ENCODE results near the gene ZSCAN29. TPM values are rescaled to one million over a fixed set of nuclear protein-coding genes. Genes with fewer than 3 reads are reported as not detected.

ZSCAN29 gene
- polyA plus RNA-seq, 1 of the 3 experiments (the other 2 are of a cell fraction), result 5.7 TPM

DNA sequence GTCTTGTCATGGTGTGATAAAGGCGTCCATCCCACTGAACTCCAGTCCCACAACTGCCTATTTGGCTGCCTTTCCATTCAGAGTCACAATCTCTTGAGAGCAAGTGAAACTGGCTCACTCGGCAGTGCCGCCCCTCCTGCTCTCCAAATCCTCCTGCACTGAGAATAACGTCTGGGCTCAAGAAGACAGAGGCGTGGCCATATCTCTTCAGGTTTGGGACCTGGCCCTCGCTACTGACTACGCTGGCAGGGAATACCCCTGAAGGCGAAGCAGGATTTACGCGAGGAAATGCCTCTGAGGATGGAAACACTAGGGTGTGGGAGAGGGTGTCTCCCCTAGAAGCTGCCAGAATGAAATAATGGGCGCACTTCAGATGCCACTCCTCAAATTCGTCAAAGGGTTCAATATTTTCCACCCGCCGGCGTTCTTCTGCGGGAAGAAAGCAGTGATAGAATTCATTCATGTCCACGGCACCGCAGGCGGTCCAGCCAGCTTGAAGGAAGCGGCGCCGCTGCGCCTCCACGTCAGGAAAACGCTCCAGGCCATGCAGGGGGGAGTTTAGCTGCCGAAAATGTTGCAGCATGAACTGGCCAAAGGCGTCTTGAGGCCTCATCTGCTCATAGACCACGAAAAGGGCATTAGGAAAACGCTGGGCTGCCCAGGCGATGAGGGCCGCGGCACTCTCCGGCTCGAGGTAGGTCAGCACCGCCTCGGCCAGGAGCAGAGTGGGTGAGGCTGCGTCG is 41.5 kb downstream of the ZSCAN29 start:
- Histone ChIP-seq H3K4me3 (ENCODE audit: low read depth in 2 of 2, low read length in 1 of 2) (peak overlapping the region; percentile 76 to 88), H3K4me2 (peak overlapping the region; percentile 96), H3K36me3 (replicated peaks in 1 of 2; ENCODE audit: control insufficient read depth in 1 of 2, insufficient read depth in 2 of 2, low read length in 1 of 2) (peaks cover 14 to 21% of the 10 kb centered on the region in 2 experiments), H3K27me3 (ENCODE audit: insufficient read depth) (no peaks in the 10 kb centered on the region), H2AFZ (ENCODE audit: low read depth) (peak overlapping the region; percentile 91), H3K27ac (ENCODE audit: low read depth in 2 of 2, low read length in 1 of 2) (peak overlapping the region; percentile 80 to 96), H3K9me3 (no peaks in the 10 kb centered on the region), H4K20me1 (ENCODE audit: insufficient read depth) (no peaks in the 10 kb centered on the region), H3K9ac (peak overlapping the region; percentile 80), H3F3A (replicated peaks; ENCODE audit: insufficient read depth) (no peaks in the 10 kb centered on the region), H3K9me2 (no peaks in the 10 kb centered on the region), H3K79me2 (ENCODE audit: insufficient read depth) (peaks cover 18% of the 10 kb centered on the region), H3K4me1 (ENCODE audit: control insufficient read depth in 1 of 2, insufficient read depth in 2 of 2, low read depth in 1 of 2, low read length in 1 of 2) (peaks cover 6 to 13% of the 10 kb centered on the region in 2 experiments; a peak in 3 of 4 replicates)
- DNase-seq, result no peak
- CTCF ChIA-PET, result interaction anchor here (0.8 to 6.8 kb wide), 2 partner anchors 44 to 104 kb away, joined by 4 to 22 read pairs; no protein-coding TSS in a partner anchor
- POLR2A ChIA-PET, result interaction anchor here (1.1 kb wide), 1 partner anchor 73 kb away, joined by 3 read pairs; no protein-coding TSS in a partner anchor
- 23% methylated on average over 14 of the region's 38 CpGs for WGBS (ENCODE audit: low lambda C conversion rate)
- TF ChIP-seq NRF1 (IDR thresholded peaks at IDR 0.05; ENCODE audit: low read depth, low read length) (no peak), RXRA (IDR thresholded peaks at IDR 0.05; ENCODE audit: borderline replicate concordance, low read depth) (no peak), MXI1 (IDR thresholded peaks at IDR 0.05; ENCODE audit: low read depth, low read length) (no peak), ELF1 (IDR thresholded peaks at IDR 0.05) (no peak), NFIC (IDR thresholded peaks at IDR 0.05; ENCODE audit: borderline replicate concordance) (no peak), EP300 (IDR thresholded peaks at IDR 0.05; ENCODE audit: borderline replicate concordance in 1 of 2, low read depth in 1 of 2, low read length in 1 of 2) (no peak), TAF1 (IDR thresholded peaks at IDR 0.05; ENCODE audit: borderline replicate concordance, low read depth, low read length) (no peak), FOSL2 (IDR thresholded peaks at IDR 0.05; ENCODE audit: borderline replicate concordance, low read depth) (no peak), RCOR1 (IDR thresholded peaks at IDR 0.05; ENCODE audit: low read length) (no peak), JUND (IDR thresholded peaks at IDR 0.05) (no peak)
- TF ChIP-seq, protein P1, sequence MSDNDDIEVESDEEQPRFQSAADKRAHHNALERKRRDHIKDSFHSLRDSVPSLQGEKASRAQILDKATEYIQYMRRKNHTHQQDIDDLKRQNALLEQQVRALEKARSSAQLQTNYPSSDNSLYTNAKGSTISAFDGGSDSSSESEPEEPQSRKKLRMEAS (IDR thresholded peaks at IDR 0.05; ENCODE audit: low read depth), result no peak
- TF ChIP-seq, protein P2, sequence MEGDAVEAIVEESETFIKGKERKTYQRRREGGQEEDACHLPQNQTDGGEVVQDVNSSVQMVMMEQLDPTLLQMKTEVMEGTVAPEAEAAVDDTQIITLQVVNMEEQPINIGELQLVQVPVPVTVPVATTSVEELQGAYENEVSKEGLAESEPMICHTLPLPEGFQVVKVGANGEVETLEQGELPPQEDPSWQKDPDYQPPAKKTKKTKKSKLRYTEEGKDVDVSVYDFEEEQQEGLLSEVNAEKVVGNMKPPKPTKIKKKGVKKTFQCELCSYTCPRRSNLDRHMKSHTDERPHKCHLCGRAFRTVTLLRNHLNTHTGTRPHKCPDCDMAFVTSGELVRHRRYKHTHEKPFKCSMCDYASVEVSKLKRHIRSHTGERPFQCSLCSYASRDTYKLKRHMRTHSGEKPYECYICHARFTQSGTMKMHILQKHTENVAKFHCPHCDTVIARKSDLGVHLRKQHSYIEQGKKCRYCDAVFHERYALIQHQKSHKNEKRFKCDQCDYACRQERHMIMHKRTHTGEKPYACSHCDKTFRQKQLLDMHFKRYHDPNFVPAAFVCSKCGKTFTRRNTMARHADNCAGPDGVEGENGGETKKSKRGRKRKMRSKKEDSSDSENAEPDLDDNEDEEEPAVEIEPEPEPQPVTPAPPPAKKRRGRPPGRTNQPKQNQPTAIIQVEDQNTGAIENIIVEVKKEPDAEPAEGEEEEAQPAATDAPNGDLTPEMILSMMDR (IDR thresholded peaks at IDR 0.05), result no peak

DNA sequence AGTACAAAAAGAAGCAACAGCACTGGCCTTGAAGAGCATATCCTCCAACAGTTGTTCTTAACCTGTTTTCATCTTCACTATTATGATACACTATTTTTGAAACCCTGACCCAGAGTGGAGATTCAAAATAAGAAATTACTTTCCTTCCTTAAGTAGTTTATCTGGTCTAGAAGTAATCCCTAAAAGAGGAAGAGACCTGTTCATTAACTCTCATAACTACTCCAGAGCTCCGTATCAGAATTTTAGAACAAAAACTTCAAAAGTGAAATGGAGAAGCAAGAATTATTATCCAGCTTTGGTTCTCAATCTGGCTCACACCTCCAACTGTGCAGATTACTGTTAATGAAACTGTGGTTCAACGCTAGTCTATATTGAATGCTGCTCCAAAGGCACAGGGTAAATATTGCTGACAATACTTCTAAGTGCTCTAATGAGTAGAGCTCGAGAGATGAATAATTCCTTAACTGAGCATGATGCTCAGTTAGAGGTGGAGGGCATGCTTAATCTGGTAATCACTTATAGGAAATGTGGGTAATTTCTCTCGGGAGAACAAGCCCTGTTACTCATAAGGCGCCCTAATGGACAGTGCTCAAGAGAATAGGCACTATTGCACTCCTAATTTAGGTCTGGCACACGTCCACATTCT is 45.7 kb downstream of the ZSCAN29 start:
- ChIA-PET POLR2A (no interaction called here), CTCF (interaction anchor here (0.9 to 6.8 kb wide), 3 partner anchors 18 to 121 kb away, joined by 3 to 22 read pairs (median 4); no protein-coding TSS in a partner anchor)
- H2AFZ ChIP-seq (ENCODE audit: low read depth), result no peak overlapping the region
- H4K20me1 ChIP-seq (ENCODE audit: insufficient read depth), result no peaks in the 10 kb centered on the region
- no peak overlapping the region for H3K27ac ChIP-seq (ENCODE audit: low read depth in 2 of 2, low read length in 1 of 2)
- H3K4me3 ChIP-seq (ENCODE audit: low read depth in 2 of 2, low read length in 1 of 2), result no peak overlapping the region
- DNase-seq, result no peak
- no peaks in the 10 kb centered on the region for H3K9me2 ChIP-seq
- H3K27me3 ChIP-seq (ENCODE audit: insufficient read depth), result no peaks in the 10 kb centered on the region
- H3K4me2 ChIP-seq, result no peak overlapping the region
- TF ChIP-seq, protein P3, sequence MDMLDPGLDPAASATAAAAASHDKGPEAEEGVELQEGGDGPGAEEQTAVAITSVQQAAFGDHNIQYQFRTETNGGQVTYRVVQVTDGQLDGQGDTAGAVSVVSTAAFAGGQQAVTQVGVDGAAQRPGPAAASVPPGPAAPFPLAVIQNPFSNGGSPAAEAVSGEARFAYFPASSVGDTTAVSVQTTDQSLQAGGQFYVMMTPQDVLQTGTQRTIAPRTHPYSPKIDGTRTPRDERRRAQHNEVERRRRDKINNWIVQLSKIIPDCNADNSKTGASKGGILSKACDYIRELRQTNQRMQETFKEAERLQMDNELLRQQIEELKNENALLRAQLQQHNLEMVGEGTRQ (IDR thresholded peaks at IDR 0.05; ENCODE audit: borderline replicate concordance, low read depth, low read length), result no peak
- TF ChIP-seq NFIC (IDR thresholded peaks at IDR 0.05; ENCODE audit: borderline replicate concordance) (no peak), JUND (IDR thresholded peaks at IDR 0.05) (no peak), SIN3A (IDR thresholded peaks at IDR 0.05; ENCODE audit: borderline replicate concordance, low read depth, low read length) (no peak), RCOR1 (IDR thresholded peaks at IDR 0.05; ENCODE audit: low read length) (no peak), FOXM1 (IDR thresholded peaks at IDR 0.05; ENCODE audit: low read depth) (no peak), CHD2 (IDR thresholded peaks at IDR 0.05; ENCODE audit: low read length, partially characterized antibody) (no peak), GABPA (IDR thresholded peaks at IDR 0.05; ENCODE audit: low read depth) (no peak), MXI1 (IDR thresholded peaks at IDR 0.05; ENCODE audit: low read depth, low read length) (no peak), ELF1 (IDR thresholded peaks at IDR 0.05) (no peak)
- TF ChIP-seq, protein P2 (IDR thresholded peaks at IDR 0.05), result no peak
- H3K4me1 ChIP-seq (ENCODE audit: control insufficient read depth in 1 of 2, insufficient read depth in 2 of 2, low read depth in 1 of 2, low read length in 1 of 2), result peaks cover 6 to 13% of the 10 kb centered on the region in 2 experiments; a peak in 3 of 4 replicates
- peaks cover 18% of the 10 kb centered on the region for H3K79me2 ChIP-seq (ENCODE audit: insufficient read depth)
- H3K9ac ChIP-seq, result no peak overlapping the region
- WGBS (ENCODE audit: low lambda C conversion rate), result 73% methylated on average over 6 of the region's 6 CpGs
- H3K9me3 ChIP-seq, result no peaks in the 10 kb centered on the region
- H3K36me3 ChIP-seq (replicated peaks in 1 of 2; ENCODE audit: control insufficient read depth in 1 of 2, insufficient read depth in 2 of 2, low read length in 1 of 2), result peaks cover 8 to 18% of the 10 kb centered on the region in 2 experiments
- H3F3A ChIP-seq (replicated peaks; ENCODE audit: insufficient read depth), result no peaks in the 10 kb centered on the region
